A549 (cell line): ENCODE results near the gene KSR1.

Experiments used
- MYC ChIP-seq: IDR thresholded peaks from 2 replicates; pipeline ENCODE4 v1.6.1; 2012; ENCODE audit warnings: mild to moderate bottlenecking, inconsistent platforms, low read length, improper control_type of control experiment, borderline replicate concordance
- SMC3 ChIP-seq: fragments of >200 bp; sonication (Bioruptor Twin); formaldehyde crosslinking; IDR thresholded peaks from 3 replicates; pipeline ENCODE4 v1.6.1; 2018; ENCODE audit warnings: inconsistent platforms

GRCh38 chr17:27550291-27550930 is 94.2 kb downstream of the KSR1 start:
- TF ChIP-seq MYC (no peak), SMC3 (no peak)
